Osteoblast (primary cell): ENCODE results near the gene KIF16B. TPM values are rescaled to one million over a fixed set of nuclear protein-coding genes. Genes with fewer than 3 reads are reported as not detected.
A peak's percentile ranks its signal among the peaks of the same experiment; 100 is the strongest.

Experiments used
- DNase-seq: peaks from one replicate; pipeline ENCODE4 v3.0.0; 2011; ENCODE audit warnings: low spot score, mixed read lengths; ENCODE audit not compliant: insufficient read length; ENCODE audit errors: missing footprints
- H2AFZ ChIP-seq: 2 replicates; pipeline ENCODE4 v1.6.0; 2011; ENCODE audit warnings: mild to moderate bottlenecking, low read length
- H3K27ac ChIP-seq: 2 replicates; pipeline ENCODE4 v1.5.1; 2011; ENCODE audit warnings: mild to moderate bottlenecking, low read depth, low read length, moderate library complexity
- H3K27me3 ChIP-seq: 2 replicates; pipeline ENCODE4 v1.6.0; 2012; ENCODE audit warnings: mild to moderate bottlenecking, control low read depth, inconsistent platforms, low read length, moderate library complexity; ENCODE audit not compliant: insufficient read depth
- H3K36me3 ChIP-seq: 2 replicates; pipeline ENCODE4 v1.5.1; 2011; ENCODE audit warnings: mild to moderate bottlenecking, low read length, control low read depth, moderate library complexity; ENCODE audit not compliant: insufficient read depth
- H3K4me1 ChIP-seq: 2 replicates; pipeline ENCODE4 v1.5.1; 2011; ENCODE audit warnings: mild to moderate bottlenecking, low read length, control low read depth, moderate library complexity; ENCODE audit not compliant: insufficient read depth
- H3K4me2 ChIP-seq: 2 replicates; pipeline ENCODE4 v1.6.0; 2011; ENCODE audit warnings: mild to moderate bottlenecking, low read length; ENCODE audit not compliant: insufficient read depth
- H3K4me3 ChIP-seq: fragments of 200-600 bp; sonication (generic); 3 replicates; pipeline ENCODE4 v1.5.1; 2012; ENCODE audit warnings: mild to moderate bottlenecking, low read length, inconsistent platforms; ENCODE audit not compliant: insufficient read depth
- H3K79me2 ChIP-seq: 2 replicates; pipeline ENCODE4 v1.6.0; 2012; ENCODE audit warnings: mild to moderate bottlenecking, low read length, control low read depth, inconsistent platforms; ENCODE audit not compliant: insufficient read depth
- H3K9me3 ChIP-seq: 2 replicates; pipeline ENCODE4 v1.5.1; 2011; ENCODE audit warnings: low read depth, low read length, control low read depth
- H4K20me1 ChIP-seq: 2 replicates; pipeline ENCODE4 v1.6.0; 2012; ENCODE audit warnings: mild to moderate bottlenecking, low read length, control low read depth; ENCODE audit not compliant: insufficient read depth
- CTCF ChIP-seq: IDR thresholded peaks from 2 replicates; pipeline ENCODE4 v1.5.1; 2011; ENCODE audit warnings: mild to moderate bottlenecking, low read depth, low read length, moderate library complexity; ENCODE audit errors: extremely low read depth
- total RNA-seq: library from RNA; depleted of rRNA; stranded (reverse); fragments of >200 nt; gene quantifications from 2 replicates; pipeline ENCODE4 v1.2.3, GENCODE V29; 2012

KIF16B gene
- total RNA-seq, 1 donor = 9.0 TPM

DNA sequence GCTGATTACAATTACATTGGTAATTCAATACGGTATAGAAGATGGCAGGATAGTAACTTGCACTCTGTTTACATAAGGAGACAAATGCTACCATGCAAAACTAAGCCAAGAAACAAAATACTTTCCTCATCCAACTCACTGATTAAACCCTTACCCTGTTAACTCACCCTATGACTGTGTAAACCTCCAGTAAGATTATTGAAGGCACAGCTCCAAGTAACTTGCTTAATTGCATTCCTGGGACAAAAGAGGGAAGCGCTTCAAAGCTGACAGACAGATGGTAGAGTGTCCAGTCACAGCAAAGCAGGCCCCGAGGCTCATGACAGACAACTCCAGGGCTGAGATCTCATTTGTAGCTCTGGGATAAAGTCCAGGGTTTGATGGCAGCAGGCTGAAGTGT is 6.9 kb upstream of the KIF16B start:
- Histone ChIP-seq H3K4me1 (peaks cover 22% of the 10 kb centered on the region), H4K20me1 (no peaks in the 10 kb centered on the region), H3K36me3 (no peaks in the 10 kb centered on the region), H3K4me2 (peak overlapping the region; percentile 21), H3K27me3 (no peaks in the 10 kb centered on the region), H2AFZ (no peak overlapping the region), H3K79me2 (no peaks in the 10 kb centered on the region), H3K27ac (peak overlapping the region; percentile 21), H3K4me3 (no peak overlapping the region), H3K9me3 (no peaks in the 10 kb centered on the region)
- peak; percentile 64 for DNase-seq
- TF ChIP-seq CTCF = no peak

GRCh38 chr20:16576219-16576618 is 3.0 kb upstream of the KIF16B start:
- Histone ChIP-seq H3K4me2 (no peak overlapping the region), H3K4me3 (no peak overlapping the region), H3K4me1 (peaks cover 39% of the 10 kb centered on the region), H3K9me3 (no peaks in the 10 kb centered on the region), H3K36me3 (no peaks in the 10 kb centered on the region), H4K20me1 (no peaks in the 10 kb centered on the region), H3K27ac (no peak overlapping the region), H3K27me3 (no peaks in the 10 kb centered on the region), H2AFZ (no peak overlapping the region), H3K79me2 (peaks cover 10% of the 10 kb centered on the region)
- no peak for TF ChIP-seq CTCF
- DNase-seq = no peak

DNA sequence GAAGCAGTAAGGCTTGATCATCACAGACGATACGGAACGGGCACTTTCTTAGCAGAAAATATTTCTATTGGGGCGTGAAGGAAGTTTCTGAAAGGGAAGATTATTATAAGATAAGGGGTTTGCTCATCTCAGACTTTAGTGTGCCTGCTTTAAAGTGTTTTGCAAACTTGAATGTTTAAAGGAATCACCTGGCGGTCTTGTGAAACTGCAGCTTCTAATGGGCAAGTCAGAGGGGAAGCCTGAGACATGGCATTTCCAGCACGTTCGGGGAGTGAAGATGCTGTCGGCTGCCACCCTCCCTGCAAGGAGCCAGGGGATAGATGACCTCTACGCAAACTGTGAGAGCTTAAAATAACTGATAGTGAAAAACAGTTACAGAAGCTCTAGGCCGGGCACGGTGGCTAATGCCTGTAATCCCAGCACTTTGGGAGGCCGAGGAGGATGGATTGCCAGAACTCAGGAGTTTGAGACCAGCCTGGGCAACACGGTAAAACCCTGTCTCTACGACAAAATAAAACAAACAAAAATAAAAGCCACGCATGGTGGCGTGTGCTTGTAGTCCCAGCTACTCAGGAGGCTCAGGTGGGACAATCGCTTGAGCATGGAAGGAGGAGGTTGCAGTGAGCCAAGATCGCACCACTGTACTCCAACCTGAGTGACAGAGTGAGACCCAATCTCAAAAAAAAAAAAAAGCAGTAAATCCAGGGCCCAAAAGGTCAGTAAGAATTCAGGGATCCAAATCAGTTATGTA is 2.3 kb upstream of the KIF16B start:
- Histone ChIP-seq H3K79me2 (peaks cover 17% of the 10 kb centered on the region), H3K27ac (peak overlapping the region; percentile 57), H3K27me3 (no peaks in the 10 kb centered on the region), H3K9me3 (no peaks in the 10 kb centered on the region), H4K20me1 (no peaks in the 10 kb centered on the region), H2AFZ (peak overlapping the region; percentile 98), H3K4me1 (peaks cover 35% of the 10 kb centered on the region), H3K4me3 (peak overlapping the region; percentile 84), H3K4me2 (peak overlapping the region; percentile 98), H3K36me3 (no peaks in the 10 kb centered on the region)
- DNase-seq = no peak
- no peak for TF ChIP-seq CTCF

GRCh38 chr20:16574656-16575355 is 1.6 kb upstream of the KIF16B start:
- Histone ChIP-seq H3K4me1 (peaks cover 29% of the 10 kb centered on the region), H2AFZ (peak overlapping the region; percentile 98), H3K27ac (peak overlapping the region; percentile 57), H3K4me2 (peak overlapping the region; percentile 98), H3K79me2 (peaks cover 21% of the 10 kb centered on the region), H3K36me3 (no peaks in the 10 kb centered on the region), H3K4me3 (peak overlapping the region; percentile 84), H4K20me1 (no peaks in the 10 kb centered on the region), H3K27me3 (no peaks in the 10 kb centered on the region), H3K9me3 (no peaks in the 10 kb centered on the region)
- DNase-seq = peak; percentile 90
- no peak for TF ChIP-seq CTCF
